ENCODE results near the gene DNAJC15.

The DNAJC15 gene

DNA sequence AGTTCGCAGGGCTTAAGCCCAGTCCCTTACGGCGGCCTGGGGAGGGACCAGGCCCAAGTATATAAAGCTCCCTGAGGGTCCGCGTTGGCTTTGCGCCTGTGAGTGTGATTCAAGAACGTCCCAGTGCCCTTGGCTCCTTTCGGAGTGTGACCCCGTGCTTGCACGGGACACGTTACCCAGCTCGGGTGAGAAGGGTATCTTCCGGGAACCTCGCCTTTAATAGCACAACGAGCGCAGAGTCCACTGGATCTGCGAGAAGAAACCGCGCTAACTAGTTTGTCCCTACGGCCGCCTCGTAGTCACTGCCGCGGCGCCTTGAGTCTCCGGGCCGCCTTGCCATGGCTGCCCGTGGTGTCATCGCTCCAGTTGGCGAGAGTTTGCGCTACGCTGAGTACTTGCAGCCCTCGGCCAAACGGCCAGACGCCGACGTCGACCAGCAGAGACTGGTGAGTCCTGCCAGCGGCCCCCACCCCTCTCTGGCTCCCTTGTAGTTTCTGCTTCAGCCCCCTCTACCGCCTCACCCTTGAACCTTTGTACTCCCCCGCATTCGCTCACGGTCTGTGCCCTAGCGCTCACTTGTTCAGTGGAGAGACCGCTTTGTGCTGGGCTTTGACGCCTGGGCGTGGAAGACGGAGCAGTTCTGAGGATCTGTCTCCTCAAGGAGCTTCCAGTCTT, at the start of gene DNAJC15:
Gene DNAJC15, plus strand, starts transcription at position 298 of the 675 bp plus-strand sequence. Its CDS starts 41 bp downstream, at position 339.
- Histone ChIP-seq H3K4me1 (ENCODE audit: control insufficient read depth in 5 of 5, insufficient read depth in 5 of 5, low read length in 5 of 5) (peaks cover 0 to 33% (median 28%) of the 10 kb centered on the region in 5 donors), H3K4me3 (ENCODE audit: low read depth in 1 of 5, low read length in 5 of 5) (peak within 1 kb of the TSS; percentile 73 to 95 (median 95)), H3K27ac (ENCODE audit: low read depth, low read length) (peak within 1 kb of the TSS; percentile 88), H3K36me3 (ENCODE audit: control insufficient read depth in 5 of 5, insufficient read depth in 5 of 5, low read length in 5 of 5) (peaks cover 0 to 6% (median 0%) of the 10 kb centered on the region in 5 donors), H3K9ac (ENCODE audit: low read length in 5 of 5) (peak within 1 kb of the TSS; percentile 80 to 96 (median 88)), H3K9me3 (ENCODE audit: control insufficient read depth in 5 of 5, low read length in 5 of 5) (no peaks in the 10 kb centered on the region), H3K27me3 (ENCODE audit: control insufficient read depth in 5 of 5, insufficient read depth in 4 of 5, low read length in 5 of 5) (no peaks in the 10 kb centered on the region)

DNA sequence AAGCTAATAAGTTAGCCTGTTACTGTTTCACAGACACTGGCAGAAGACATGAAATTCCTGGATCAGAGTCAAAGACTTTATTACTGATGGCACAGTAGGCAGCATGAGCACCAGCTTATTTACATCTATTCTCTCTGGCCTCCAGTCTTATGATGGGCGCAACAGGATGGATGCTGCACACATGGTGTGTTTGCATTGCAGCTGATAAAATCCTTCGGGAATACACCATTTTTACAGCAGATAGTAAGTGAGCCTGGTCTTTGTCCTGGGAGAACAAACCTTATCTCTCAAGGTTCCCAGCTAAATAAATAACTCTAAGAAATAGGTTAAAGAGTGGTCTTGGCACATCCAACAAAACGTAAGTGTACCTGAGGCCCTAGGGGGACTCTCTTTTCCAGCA, 47.3 kb upstream of the DNAJC15 start:
- Histone ChIP-seq H3K27me3 (ENCODE audit: control insufficient read depth in 5 of 5, insufficient read depth in 4 of 5, low read length in 5 of 5) (no peaks in the 10 kb centered on the region), H3K9me3 (ENCODE audit: control insufficient read depth in 5 of 5, low read length in 5 of 5) (peaks cover 2 to 6% (median 3%) of the 10 kb centered on the region in 5 donors), H3K9ac (ENCODE audit: low read length in 5 of 5) (no peak overlapping the region), H3K4me1 (ENCODE audit: control insufficient read depth in 5 of 5, insufficient read depth in 5 of 5, low read length in 5 of 5) (peaks cover 0 to 17% (median 12%) of the 10 kb centered on the region in 5 donors), H3K27ac (ENCODE audit: low read depth, low read length) (no peak overlapping the region), H3K36me3 (ENCODE audit: control insufficient read depth in 5 of 5, insufficient read depth in 5 of 5, low read length in 5 of 5) (peaks cover 0 to 3% (median 0%) of the 10 kb centered on the region in 5 donors), H3K4me3 (ENCODE audit: low read depth in 1 of 5, low read length in 5 of 5) (peak overlapping the region in 1 of 5 donors; percentile 7)

DNA sequence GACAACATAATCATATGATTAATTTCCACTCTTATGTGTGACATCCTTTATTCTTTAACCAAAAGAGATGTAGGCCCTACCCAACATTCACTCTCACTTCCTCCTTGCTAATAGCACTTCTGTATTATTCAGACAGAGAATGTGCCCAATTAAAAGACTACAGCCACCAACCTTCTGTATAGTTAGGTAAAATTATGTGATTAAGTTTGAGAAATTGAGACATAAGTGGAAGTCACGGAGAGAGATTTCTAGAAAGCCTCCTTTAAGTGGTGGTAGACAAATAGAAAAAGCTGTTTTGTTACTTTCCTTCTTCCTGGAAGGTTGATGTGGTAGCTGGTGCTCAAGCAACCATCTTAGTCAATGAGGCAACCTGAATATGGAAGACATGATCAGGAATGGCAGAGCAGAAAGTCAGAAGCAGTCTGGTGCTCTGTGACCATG, 46.1 kb upstream of the DNAJC15 start:
- Histone ChIP-seq H3K9me3 (ENCODE audit: control insufficient read depth in 5 of 5, low read length in 5 of 5) (peaks cover 2 to 6% (median 3%) of the 10 kb centered on the region in 5 donors), H3K36me3 (ENCODE audit: control insufficient read depth in 5 of 5, insufficient read depth in 5 of 5, low read length in 5 of 5) (peaks cover 0 to 3% (median 0%) of the 10 kb centered on the region in 5 donors), H3K4me1 (ENCODE audit: control insufficient read depth in 5 of 5, insufficient read depth in 5 of 5, low read length in 5 of 5) (peaks cover 0 to 12% (median 6%) of the 10 kb centered on the region in 5 donors), H3K4me3 (ENCODE audit: low read depth in 1 of 5, low read length in 5 of 5) (no peak overlapping the region), H3K9ac (ENCODE audit: low read length in 5 of 5) (no peak overlapping the region), H3K27me3 (ENCODE audit: control insufficient read depth in 5 of 5, insufficient read depth in 4 of 5, low read length in 5 of 5) (no peaks in the 10 kb centered on the region), H3K27ac (ENCODE audit: low read depth, low read length) (no peak overlapping the region)

DNA sequence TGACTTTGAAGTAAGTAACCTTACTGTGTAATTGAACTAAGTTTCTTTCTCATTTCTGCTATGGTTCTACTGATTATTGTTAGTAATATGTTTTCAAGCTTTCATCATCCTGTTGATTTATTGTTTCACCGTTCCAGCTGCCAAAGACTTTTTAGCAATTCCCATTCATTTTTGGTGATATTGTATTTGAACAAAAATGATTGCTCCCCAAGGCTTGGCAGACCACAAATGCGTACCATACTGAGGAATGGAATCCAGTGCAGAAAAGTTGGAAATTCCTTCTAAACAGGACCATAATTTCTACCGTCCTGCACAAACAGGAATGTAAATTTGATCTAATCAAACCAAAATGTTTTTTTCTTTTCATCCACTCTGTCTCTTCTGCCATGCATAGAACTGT, 42.1 kb upstream of the DNAJC15 start:
- Histone ChIP-seq H3K27ac (ENCODE audit: low read depth, low read length) (no peak overlapping the region), H3K4me1 (ENCODE audit: control insufficient read depth in 5 of 5, insufficient read depth in 5 of 5, low read length in 5 of 5) (peaks cover 3 to 32% (median 25%) of the 10 kb centered on the region in 5 donors), H3K4me3 (ENCODE audit: low read depth in 1 of 5, low read length in 5 of 5) (no peak overlapping the region), H3K9ac (ENCODE audit: low read length in 5 of 5) (no peak overlapping the region), H3K9me3 (ENCODE audit: control insufficient read depth in 5 of 5, low read length in 5 of 5) (peaks cover 2 to 6% (median 3%) of the 10 kb centered on the region in 5 donors), H3K36me3 (ENCODE audit: control insufficient read depth in 5 of 5, insufficient read depth in 5 of 5, low read length in 5 of 5) (peaks cover 0 to 3% (median 0%) of the 10 kb centered on the region in 5 donors), H3K27me3 (ENCODE audit: control insufficient read depth in 5 of 5, insufficient read depth in 4 of 5, low read length in 5 of 5) (no peaks in the 10 kb centered on the region)

DNA sequence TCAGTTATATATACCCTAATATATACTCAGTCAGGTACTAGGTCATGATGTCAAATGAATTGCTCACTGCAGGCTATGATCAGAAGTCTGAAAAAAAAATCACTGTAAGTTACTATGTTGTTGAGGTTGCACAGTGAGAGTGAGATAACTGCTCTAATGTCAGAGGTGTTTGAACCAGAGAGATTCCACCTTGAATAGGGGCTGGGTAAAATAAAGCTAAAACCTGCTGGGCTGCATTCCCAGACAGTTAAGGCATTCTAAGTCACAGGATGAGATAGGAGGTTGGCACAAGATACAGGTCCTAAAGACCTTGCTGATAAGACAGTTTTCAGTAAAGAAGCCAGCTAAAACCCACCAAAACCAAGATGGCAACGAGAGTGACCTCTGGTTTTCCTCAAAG, 41.5 kb upstream of the DNAJC15 start:
- Histone ChIP-seq H3K9ac (ENCODE audit: low read length in 5 of 5) (no peak overlapping the region), H3K9me3 (ENCODE audit: control insufficient read depth in 5 of 5, low read length in 5 of 5) (peaks cover 2 to 6% (median 3%) of the 10 kb centered on the region in 5 donors), H3K4me3 (ENCODE audit: low read depth in 1 of 5, low read length in 5 of 5) (no peak overlapping the region), H3K4me1 (ENCODE audit: control insufficient read depth in 5 of 5, insufficient read depth in 5 of 5, low read length in 5 of 5) (peaks cover 3 to 32% (median 25%) of the 10 kb centered on the region in 5 donors), H3K36me3 (ENCODE audit: control insufficient read depth in 5 of 5, insufficient read depth in 5 of 5, low read length in 5 of 5) (peaks cover 0 to 3% (median 0%) of the 10 kb centered on the region in 5 donors), H3K27me3 (ENCODE audit: control insufficient read depth in 5 of 5, insufficient read depth in 4 of 5, low read length in 5 of 5) (no peaks in the 10 kb centered on the region), H3K27ac (ENCODE audit: low read depth, low read length) (no peak overlapping the region)

DNA sequence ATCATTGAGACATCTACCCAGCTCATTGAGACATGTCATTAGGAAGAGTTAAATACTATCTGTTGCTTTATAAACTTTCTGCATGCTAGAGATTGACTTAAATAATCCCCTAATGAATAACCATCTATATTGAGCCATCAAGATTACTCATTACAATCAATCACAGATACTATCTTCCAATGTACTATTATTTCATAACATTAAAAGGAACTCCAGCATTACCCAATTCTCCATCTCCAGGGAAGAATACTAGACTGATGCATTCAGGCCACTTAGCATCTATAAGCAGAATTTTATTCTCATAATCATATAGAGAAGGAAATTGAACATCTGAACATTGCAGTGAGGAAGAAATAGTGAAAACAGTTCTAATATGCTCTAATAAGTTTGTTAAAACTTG, 39.4 kb upstream of the DNAJC15 start:
- no peak overlapping the region for H3K9ac ChIP-seq (ENCODE audit: low read length in 5 of 5)
- no peaks in the 10 kb centered on the region for H3K36me3 ChIP-seq (ENCODE audit: control insufficient read depth in 5 of 5, insufficient read depth in 5 of 5, low read length in 5 of 5)
- peaks cover 3 to 32% (median 25%) of the 10 kb centered on the region in 5 donors for H3K4me1 ChIP-seq (ENCODE audit: control insufficient read depth in 5 of 5, insufficient read depth in 5 of 5, low read length in 5 of 5)
- H3K4me3 ChIP-seq (ENCODE audit: low read depth in 1 of 5, low read length in 5 of 5), result no peak overlapping the region
- no peak overlapping the region for H3K27ac ChIP-seq (ENCODE audit: low read depth, low read length)
- H3K9me3 ChIP-seq (ENCODE audit: control insufficient read depth in 5 of 5, low read length in 5 of 5), result no peaks in the 10 kb centered on the region
- no peaks in the 10 kb centered on the region for H3K27me3 ChIP-seq (ENCODE audit: control insufficient read depth in 5 of 5, insufficient read depth in 4 of 5, low read length in 5 of 5)

DNA sequence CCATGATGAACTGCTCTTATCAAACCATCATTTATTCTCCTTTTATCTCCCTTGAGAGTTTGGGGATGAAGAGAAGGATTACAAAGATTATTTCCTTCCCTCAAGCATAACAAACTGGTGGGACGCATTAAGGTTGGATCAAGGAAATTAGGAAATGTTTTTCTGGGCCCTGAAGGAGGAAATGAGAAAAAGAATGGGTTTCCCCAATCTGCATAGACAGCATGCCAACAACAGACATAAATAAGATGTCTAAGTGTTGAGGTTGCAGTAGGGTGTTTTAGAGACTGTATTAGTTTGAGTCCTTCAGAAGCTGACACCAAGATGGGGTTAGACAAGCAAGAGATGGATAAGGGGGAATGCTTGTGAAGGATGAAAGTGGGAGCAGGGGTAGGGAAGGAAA, 38.7 kb upstream of the DNAJC15 start:
- Histone ChIP-seq H3K36me3 (ENCODE audit: control insufficient read depth in 5 of 5, insufficient read depth in 5 of 5, low read length in 5 of 5) (no peaks in the 10 kb centered on the region), H3K27ac (ENCODE audit: low read depth, low read length) (peak overlapping the region; percentile 78), H3K9ac (ENCODE audit: low read length in 5 of 5) (no peak overlapping the region), H3K27me3 (ENCODE audit: control insufficient read depth in 5 of 5, insufficient read depth in 4 of 5, low read length in 5 of 5) (no peaks in the 10 kb centered on the region), H3K4me3 (ENCODE audit: low read depth in 1 of 5, low read length in 5 of 5) (no peak overlapping the region), H3K9me3 (ENCODE audit: control insufficient read depth in 5 of 5, low read length in 5 of 5) (no peaks in the 10 kb centered on the region), H3K4me1 (ENCODE audit: control insufficient read depth in 5 of 5, insufficient read depth in 5 of 5, low read length in 5 of 5) (peaks cover 3 to 32% (median 25%) of the 10 kb centered on the region in 5 donors)

DNA sequence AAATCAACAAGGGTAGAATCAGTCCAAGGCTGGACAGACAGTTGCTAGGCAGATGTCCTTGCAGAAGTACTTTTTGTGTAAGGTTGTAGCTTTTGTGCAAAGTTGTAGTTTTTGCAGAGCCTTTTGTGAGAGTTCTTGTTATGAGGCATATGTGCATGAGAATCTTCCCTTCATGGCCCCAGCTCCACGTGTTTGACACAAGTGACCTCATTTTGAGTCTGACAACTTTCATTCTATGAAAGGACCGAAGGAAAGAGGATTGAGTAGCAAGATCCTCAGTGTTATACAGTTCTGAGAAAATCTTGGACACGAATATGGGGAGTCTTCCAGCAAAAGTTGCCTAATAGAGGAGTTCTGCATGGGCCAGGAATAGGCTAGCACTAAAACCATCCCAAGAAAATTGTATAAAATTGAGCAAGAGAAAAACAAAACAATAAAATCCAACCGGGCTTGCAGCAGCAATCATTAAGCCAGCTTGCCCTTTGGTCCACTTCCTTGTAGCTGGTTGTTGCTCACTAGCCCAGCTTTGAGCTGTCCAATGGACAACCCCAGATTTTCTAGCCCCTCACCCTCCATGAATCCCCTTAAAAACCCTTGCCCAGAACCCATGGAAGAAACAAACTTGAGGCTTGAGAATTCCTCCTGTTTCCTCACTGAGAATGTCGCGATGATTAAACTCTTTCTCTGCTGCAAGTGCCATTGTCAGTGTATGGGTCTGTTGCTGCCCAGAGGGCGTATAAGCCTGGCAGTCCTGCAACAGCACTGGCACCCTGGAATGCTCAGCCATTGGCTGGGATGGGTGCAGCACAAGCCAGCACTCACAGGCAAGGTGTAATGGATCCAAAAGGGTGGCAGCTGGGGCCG, 37.8 kb upstream of the DNAJC15 start:
- Histone ChIP-seq H3K9ac (ENCODE audit: low read length in 5 of 5) (peak overlapping the region in 2 of 5 donors; percentile 41 to 49), H3K36me3 (ENCODE audit: control insufficient read depth in 5 of 5, insufficient read depth in 5 of 5, low read length in 5 of 5) (no peaks in the 10 kb centered on the region), H3K27ac (ENCODE audit: low read depth, low read length) (peak overlapping the region; percentile 78), H3K9me3 (ENCODE audit: control insufficient read depth in 5 of 5, low read length in 5 of 5) (no peaks in the 10 kb centered on the region), H3K27me3 (ENCODE audit: control insufficient read depth in 5 of 5, insufficient read depth in 4 of 5, low read length in 5 of 5) (no peaks in the 10 kb centered on the region), H3K4me3 (ENCODE audit: low read depth in 1 of 5, low read length in 5 of 5) (peak overlapping the region in 4 of 5 donors; percentile 18 to 66 (median 41)), H3K4me1 (ENCODE audit: control insufficient read depth in 5 of 5, insufficient read depth in 5 of 5, low read length in 5 of 5) (peaks cover 3 to 38% (median 30%) of the 10 kb centered on the region in 5 donors)

DNA sequence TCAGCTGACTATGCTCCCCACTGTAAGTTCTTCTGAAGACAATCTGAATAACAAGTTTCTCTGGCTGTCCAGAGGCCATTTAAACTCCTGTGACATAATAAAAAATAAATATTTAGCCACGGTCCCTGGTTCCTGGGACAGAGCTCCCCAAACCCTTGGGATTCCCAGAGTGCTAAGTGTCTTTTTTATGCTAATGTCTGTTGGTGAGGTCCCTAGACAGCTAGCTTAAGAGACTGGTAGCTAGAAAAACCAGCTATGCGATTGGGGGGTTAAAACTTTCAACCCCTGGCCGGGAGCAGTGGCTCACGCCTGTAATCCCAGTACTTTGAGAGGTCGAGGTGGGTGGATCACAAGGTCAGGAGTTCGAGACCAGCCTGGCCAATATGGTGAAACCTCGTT, 37.2 kb upstream of the DNAJC15 start:
- Histone ChIP-seq H3K27ac (ENCODE audit: low read depth, low read length) (peak overlapping the region; percentile 78), H3K4me3 (ENCODE audit: low read depth in 1 of 5, low read length in 5 of 5) (peak overlapping the region in 4 of 5 donors; percentile 18 to 66 (median 41)), H3K4me1 (ENCODE audit: control insufficient read depth in 5 of 5, insufficient read depth in 5 of 5, low read length in 5 of 5) (peaks cover 3 to 41% (median 35%) of the 10 kb centered on the region in 5 donors), H3K36me3 (ENCODE audit: control insufficient read depth in 5 of 5, insufficient read depth in 5 of 5, low read length in 5 of 5) (no peaks in the 10 kb centered on the region), H3K27me3 (ENCODE audit: control insufficient read depth in 5 of 5, insufficient read depth in 4 of 5, low read length in 5 of 5) (no peaks in the 10 kb centered on the region), H3K9me3 (ENCODE audit: control insufficient read depth in 5 of 5, low read length in 5 of 5) (no peaks in the 10 kb centered on the region), H3K9ac (ENCODE audit: low read length in 5 of 5) (peak overlapping the region in 2 of 5 donors; percentile 41 to 49)

Measured in subcutaneous abdominal adipose tissue (tissue), 5 donors.